Rectal smooth muscle tissue (tissue), 1 donor: ENCODE results near the gene MARCHF4.

Experiments
- H3K27ac ChIP-seq: one replicate; pipeline ENCODE4 v1.7.0; 2013; ENCODE audit warnings: low read depth, low read length, inconsistent platforms
- H3K27me3 ChIP-seq: one replicate; pipeline ENCODE4 v1.7.0; 2013; ENCODE audit warnings: low read length; ENCODE audit not compliant: control insufficient read depth, insufficient read depth
- H3K36me3 ChIP-seq: one replicate; pipeline ENCODE4 v1.7.0; 2013; ENCODE audit warnings: low read length; ENCODE audit not compliant: control insufficient read depth, insufficient read depth
- H3K4me1 ChIP-seq: one replicate; pipeline ENCODE4 v1.7.0; 2013; ENCODE audit warnings: low read length; ENCODE audit not compliant: control insufficient read depth, insufficient read depth
- H3K4me3 ChIP-seq: one replicate; pipeline ENCODE4 v1.7.0; 2013; ENCODE audit warnings: low read length
- H3K9ac ChIP-seq: one replicate; pipeline ENCODE4 v1.7.0; 2013; ENCODE audit warnings: low read length

The MARCHF4 gene, protein sequence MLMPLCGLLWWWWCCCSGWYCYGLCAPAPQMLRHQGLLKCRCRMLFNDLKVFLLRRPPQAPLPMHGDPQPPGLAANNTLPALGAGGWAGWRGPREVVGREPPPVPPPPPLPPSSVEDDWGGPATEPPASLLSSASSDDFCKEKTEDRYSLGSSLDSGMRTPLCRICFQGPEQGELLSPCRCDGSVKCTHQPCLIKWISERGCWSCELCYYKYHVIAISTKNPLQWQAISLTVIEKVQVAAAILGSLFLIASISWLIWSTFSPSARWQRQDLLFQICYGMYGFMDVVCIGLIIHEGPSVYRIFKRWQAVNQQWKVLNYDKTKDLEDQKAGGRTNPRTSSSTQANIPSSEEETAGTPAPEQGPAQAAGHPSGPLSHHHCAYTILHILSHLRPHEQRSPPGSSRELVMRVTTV

DNA sequence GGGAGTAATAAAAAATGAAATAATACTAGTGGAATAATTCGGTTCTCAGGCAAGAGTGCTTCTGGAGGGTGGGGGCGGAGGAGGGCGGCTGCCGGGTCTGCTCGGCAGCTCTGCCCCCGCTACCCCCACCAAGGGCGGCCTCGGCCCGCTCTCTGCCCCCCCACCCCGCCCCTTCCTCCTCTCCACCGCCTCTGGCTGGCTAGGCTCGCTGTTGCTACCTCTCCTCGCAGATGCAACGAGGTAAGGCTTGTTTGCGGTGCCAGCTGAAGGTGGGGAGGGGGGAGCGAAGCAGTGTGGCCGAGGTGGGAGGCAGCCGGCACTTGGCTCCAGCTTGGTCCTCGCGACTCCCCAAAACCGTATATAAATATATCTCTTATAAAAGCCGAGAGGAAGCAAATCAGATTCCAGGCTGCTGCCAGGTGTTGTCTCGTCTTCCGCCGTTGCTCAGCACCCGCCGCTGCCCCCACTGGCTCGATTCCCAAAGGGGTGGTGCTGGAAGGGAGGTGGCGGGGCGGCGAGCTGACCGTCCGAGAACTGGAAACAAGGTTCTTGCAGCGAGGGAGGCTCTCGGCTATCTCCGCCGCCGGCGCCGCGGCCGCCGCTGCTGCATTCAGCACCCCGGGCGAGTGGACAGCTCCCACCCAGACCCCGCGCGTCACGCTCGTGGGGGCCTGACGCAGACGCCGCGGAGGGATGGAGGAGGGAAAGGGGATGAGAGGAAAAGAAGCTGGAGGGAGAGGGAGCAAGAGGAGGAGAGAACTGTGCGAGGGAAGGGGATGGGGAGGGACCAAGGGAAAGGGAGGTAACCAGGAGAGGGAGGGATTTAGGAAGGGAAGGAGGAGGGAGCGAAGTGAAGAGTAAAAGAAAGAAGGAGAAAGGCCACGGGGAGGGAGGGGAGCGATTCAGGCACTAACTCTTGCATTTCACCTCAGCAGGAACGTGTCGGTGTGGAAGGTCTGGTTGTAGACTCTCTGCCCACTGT, at the start of gene MARCHF4:
TSS of gene MARCHF4 (minus strand) at position 763 of the 982 bp plus-strand sequence. CDS start 2,223 bp downstream, outside the sequence.
- Histone ChIP-seq H3K36me3 (peaks cover 2% of the 10 kb centered on the region), H3K9ac (no peak within 1 kb of the TSS), H3K4me1 (no peaks in the 10 kb centered on the region), H3K4me3 (no peak within 1 kb of the TSS), H3K27ac (no peak within 1 kb of the TSS), H3K27me3 (peaks cover 7% of the 10 kb centered on the region)

DNA sequence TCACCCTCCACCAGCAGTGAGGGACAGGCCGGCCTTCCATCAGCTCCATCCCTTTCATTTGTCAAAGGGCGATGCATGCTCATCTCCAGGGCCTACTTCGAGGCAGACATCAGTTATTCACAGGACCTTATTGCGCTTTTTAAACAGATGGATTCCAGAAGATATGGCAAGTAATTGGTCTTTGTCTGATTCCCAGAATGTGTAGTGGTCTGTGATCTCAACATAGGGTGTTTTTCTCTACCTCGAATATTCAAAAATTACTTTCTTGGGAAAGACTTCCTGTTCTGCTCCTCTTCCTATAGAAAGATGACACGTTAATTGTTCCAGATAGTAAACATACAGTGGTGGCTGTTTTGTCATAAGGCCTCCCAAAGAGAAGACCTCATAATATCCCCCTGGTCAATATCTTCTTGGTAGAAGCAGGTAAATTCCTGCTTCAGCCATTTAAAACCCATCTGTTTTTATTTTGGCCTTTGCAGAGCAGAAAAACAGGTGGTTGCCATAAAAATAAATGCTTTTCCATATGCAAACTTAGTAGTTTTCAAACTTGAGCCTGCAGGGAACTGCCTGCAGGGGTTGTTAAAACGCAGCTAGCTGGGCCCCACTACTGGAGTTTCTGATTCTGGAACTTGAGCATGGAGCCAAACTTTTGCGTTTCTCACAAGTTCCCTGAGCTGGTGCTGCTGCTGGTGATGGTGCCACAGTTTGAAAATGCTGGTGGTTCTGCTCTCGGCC, 48.3 kb upstream of the MARCHF4 start:
- Histone ChIP-seq H3K4me1 (no peaks in the 10 kb centered on the region), H3K27me3 (no peaks in the 10 kb centered on the region), H3K9ac (no peak overlapping the region), H3K36me3 (peaks cover 23% of the 10 kb centered on the region), H3K4me3 (no peak overlapping the region), H3K27ac (no peak overlapping the region)

DNA sequence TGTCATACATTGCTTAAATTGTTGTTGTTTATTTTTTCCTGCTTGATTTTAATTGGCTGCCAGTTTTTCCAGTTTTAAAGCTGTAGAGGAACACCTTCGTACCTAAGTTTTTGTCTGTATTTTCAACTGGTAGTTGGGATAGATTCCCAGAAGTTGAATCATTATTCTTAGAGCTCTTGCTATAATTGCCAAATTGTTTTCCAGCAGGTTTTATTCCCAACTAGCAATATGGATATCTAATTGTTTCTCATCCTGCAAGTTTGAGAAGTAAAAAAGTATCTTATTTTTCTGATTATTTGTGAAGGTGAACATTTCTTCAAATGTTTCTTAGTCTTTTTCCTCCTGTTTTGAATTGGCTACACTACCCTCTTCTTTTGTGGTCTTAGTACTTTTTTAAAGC, 46.7 kb upstream of the MARCHF4 start:
- Histone ChIP-seq H3K4me1 (no peaks in the 10 kb centered on the region), H3K9ac (no peak overlapping the region), H3K4me3 (no peak overlapping the region), H3K27me3 (no peaks in the 10 kb centered on the region), H3K27ac (no peak overlapping the region), H3K36me3 (peaks cover 19% of the 10 kb centered on the region)

DNA sequence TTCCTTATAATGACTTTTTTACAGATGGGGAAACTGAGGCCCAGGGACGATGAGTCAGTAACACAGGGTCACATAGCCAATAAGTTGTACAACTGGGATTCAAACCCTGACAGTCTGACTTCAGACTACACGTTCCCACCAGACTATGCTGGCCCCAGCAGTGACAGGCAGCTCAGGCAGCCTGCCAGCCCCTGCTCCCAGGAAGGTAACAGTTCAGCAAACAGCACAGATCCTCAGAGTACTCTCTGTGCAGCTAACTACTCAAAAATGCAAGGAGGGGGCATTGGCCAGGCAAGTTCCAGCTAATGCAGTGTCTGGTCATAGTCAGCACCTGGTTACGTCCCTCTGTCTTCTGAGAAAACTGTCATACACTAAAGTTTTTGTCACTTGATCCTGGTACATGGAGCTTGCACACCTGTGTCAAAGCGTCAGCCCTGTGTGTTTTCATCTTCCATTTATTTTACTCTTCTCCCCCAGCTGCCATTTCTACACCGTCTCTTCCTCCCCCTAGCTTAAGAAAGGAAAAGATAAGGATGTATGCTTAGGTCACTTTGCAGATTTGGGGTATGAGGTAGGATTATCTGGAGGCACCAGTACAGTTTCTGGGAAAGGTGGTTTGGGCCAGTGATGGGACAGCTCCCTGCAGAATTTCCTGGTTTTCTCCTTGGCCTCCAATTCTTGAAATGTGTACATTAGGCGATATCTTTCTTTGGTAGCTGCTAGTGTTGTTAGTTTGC, 44.5 kb upstream of the MARCHF4 start:
- Histone ChIP-seq H3K4me3 (no peak overlapping the region), H3K4me1 (no peaks in the 10 kb centered on the region), H3K27me3 (no peaks in the 10 kb centered on the region), H3K27ac (no peak overlapping the region), H3K36me3 (peaks cover 6% of the 10 kb centered on the region), H3K9ac (no peak overlapping the region)

DNA sequence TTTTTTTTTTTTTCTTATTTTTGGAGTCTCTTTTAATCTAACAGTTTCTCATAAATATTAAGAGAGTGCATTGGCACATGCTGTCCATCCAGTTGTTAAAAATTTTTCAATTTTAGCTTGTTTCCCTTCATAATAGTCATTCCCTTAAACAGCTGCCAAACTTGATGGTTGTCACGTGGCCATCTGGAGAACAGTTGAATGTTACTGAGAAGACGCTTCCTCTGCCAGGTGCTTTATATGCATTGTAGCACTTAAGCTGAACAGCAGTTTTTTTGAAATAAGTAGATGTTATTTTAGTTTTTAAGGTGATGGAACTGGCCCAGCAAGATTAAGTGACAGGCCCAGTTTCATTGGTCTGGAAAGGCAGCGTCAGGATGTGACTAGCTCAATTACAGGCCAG, 43.3 kb upstream of the MARCHF4 start:
- Histone ChIP-seq H3K27me3 (no peaks in the 10 kb centered on the region), H3K9ac (no peak overlapping the region), H3K4me3 (no peak overlapping the region), H3K36me3 (peaks cover 4% of the 10 kb centered on the region), H3K4me1 (no peaks in the 10 kb centered on the region), H3K27ac (no peak overlapping the region)

GRCh38 chr2:216414772-216415319, 42.6 kb upstream of the MARCHF4 start:
- H3K27ac ChIP-seq, result no peak overlapping the region
- no peak overlapping the region for H3K4me3 ChIP-seq
- no peak overlapping the region for H3K9ac ChIP-seq
- no peaks in the 10 kb centered on the region for H3K27me3 ChIP-seq
- H3K36me3 ChIP-seq, result no peaks in the 10 kb centered on the region
- no peaks in the 10 kb centered on the region for H3K4me1 ChIP-seq

GRCh38 chr2:216413882-216414281, 41.6 kb upstream of the MARCHF4 start:
- no peak overlapping the region for H3K9ac ChIP-seq
- H3K27ac ChIP-seq, result no peak overlapping the region
- no peak overlapping the region for H3K4me3 ChIP-seq
- H3K27me3 ChIP-seq, result no peaks in the 10 kb centered on the region
- H3K36me3 ChIP-seq, result no peaks in the 10 kb centered on the region
- H3K4me1 ChIP-seq, result no peaks in the 10 kb centered on the region

DNA sequence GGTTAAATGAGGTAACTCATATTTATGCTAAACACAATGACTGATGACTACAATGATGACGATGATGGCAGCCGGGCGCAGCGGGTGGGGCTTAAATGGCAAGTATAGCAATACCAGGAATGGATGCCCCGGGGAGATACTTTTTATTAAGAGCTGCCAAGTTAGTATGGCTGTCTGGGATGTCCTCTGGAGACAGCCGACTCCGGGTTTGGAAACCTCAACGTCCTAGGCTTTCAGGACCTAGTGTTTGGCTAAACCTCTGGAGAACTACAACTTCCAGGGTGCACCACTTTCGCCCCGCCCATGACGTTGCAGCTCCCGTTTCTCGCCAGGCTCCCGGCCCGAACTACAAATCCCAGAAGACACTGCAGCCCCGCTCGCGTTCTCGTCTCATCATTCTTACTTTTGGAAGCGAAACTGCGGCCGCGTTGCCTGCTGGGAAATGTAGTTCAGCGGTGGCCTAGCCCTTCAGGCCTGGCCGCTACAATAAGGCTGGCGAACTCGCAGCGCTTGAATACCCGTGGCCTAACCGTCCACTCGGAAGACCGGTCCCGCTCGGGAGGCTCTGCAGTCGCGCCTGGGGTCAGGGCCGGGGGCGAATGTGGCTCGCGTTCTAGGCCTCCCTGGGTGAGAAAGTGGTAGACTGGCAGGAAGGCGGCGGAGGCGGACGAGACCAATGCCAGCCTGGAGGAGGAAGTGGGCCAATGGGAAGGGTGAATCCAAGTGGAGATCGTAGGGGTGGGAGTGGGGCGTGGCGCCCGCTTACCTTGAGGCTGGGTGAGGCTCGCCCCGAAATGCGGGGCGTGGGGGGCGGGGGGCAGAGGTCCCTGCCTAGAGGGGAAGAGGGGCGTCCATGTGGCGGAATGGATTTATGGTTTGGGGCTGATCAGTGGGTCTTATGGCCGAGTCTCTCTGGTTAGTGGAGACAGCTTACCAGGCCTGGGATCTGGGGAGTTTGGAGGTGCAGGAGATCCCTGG, 40.0 kb upstream of the MARCHF4 start, which contains the start of gene SMARCAL1:
TSS of gene SMARCAL1 (plus strand) at position 463 of the 978 bp plus-strand sequence. CDS start 2,221 bp downstream, outside the sequence.
- peak within 1 kb of the TSS; percentile 94 for H3K9ac ChIP-seq
- H3K27me3 ChIP-seq, result no peaks in the 10 kb centered on the region
- peak within 1 kb of the TSS; percentile 95 for H3K4me3 ChIP-seq
- no peaks in the 10 kb centered on the region for H3K36me3 ChIP-seq
- peak within 1 kb of the TSS; percentile 98 for H3K27ac ChIP-seq
- H3K4me1 ChIP-seq, result no peaks in the 10 kb centered on the region

- Histone ChIP-seq H3K9ac (no peak overlapping the region), H3K27ac (no peak overlapping the region), H3K4me3 (no peak overlapping the region), H3K36me3 (no peaks in the 10 kb centered on the region), H3K27me3 (no peaks in the 10 kb centered on the region), H3K4me1 (no peaks in the 10 kb centered on the region)
These were observed 38.3 kb upstream of the MARCHF4 start for GRCh38 chr2:216410550-216410949.

DNA sequence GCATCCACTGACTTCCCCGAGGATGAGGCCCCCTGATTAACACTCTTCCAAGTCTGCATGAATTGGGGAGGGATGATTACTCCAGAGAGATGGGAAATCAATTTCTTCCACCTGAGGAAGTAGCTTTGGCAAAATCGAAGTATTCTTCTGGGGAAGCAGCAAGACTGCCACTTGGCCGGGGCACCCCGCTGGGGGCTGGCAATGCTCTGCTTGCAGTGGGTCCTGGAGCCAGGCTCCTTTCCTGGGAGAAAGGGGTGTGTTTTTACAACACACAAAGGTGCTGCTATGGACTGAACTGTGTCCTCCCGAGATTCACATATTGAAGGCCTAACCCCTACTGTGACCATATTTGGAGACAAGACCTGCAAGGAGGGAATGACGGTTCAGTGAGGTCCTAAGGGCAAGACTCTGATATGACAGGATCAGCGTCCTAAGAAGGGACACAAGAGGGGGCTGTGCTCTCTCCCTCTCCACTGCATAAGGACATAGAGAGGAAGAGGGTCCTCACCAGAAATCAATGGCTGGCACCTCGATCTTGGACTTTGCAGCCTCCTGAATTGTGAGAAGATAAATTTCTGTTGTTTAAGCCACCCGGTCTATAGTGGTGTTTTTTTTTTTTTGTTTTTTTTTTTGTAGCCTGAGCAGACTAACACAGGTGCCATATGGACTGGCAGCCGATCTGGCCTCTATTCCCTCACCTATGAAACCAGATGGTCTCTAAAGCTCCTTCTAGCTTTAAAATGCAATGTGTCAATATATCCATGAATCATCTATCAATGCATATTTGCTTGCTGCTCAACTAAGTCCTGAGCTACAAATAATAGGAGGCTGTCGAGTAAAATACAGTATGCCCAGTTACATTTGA, 36.4 kb upstream of the MARCHF4 start:
- Histone ChIP-seq H3K4me3 (no peak overlapping the region), H3K27me3 (no peaks in the 10 kb centered on the region), H3K4me1 (no peaks in the 10 kb centered on the region), H3K9ac (no peak overlapping the region), H3K27ac (no peak overlapping the region), H3K36me3 (no peaks in the 10 kb centered on the region)
